Muscle layer of duodenum (tissue), 2 donors: Measurements from ENCODE around the gene KSR2.

Experiments
- H3K27ac ChIP-seq: one replicate; pipeline ENCODE4 v1.7.0; 2013; ENCODE audit warnings: mild to moderate bottlenecking, low read length
- H3K27me3 ChIP-seq: one replicate; pipeline ENCODE4 v1.7.0; 2013; ENCODE audit warnings: low read depth, mild to moderate bottlenecking, control low read depth, low read length
- H3K36me3 ChIP-seq, 2 donors: one replicate each; pipeline ENCODE4 v1.7.0; 2013; ENCODE audit warnings: low read length in 2 of 2, control low read depth in 1 of 2, mild to moderate bottlenecking in 1 of 2; ENCODE audit not compliant: insufficient read depth in 2 of 2, control insufficient read depth in 1 of 2
- H3K4me1 ChIP-seq, 2 donors: one replicate each; pipeline ENCODE4 v1.7.0; 2013; ENCODE audit warnings: low read length in 2 of 2, mild to moderate bottlenecking in 2 of 2, control low read depth in 1 of 2, moderate library complexity in 1 of 2; ENCODE audit not compliant: insufficient read depth in 2 of 2, control insufficient read depth in 1 of 2
- H3K4me3 ChIP-seq, 2 donors: one replicate each; pipeline ENCODE4 v1.7.0; 2013; ENCODE audit warnings: low read length in 2 of 2, low read depth in 1 of 2, mild to moderate bottlenecking in 1 of 2
- H3K9me3 ChIP-seq, 2 donors: one replicate each; pipeline ENCODE4 v1.7.0; 2013; ENCODE audit warnings: low read length in 2 of 2, control low read depth in 1 of 2, mild to moderate bottlenecking in 1 of 2; ENCODE audit not compliant: control insufficient read depth in 1 of 2
- donor health status: healthy.

KSR2 gene

GRCh38 chr12:117967043-117967442, 1.7 kb downstream of the KSR2 start:
- peaks cover 0 to 6% of the 10 kb centered on the region in 2 donors for H3K9me3 ChIP-seq
- peaks cover 12% of the 10 kb centered on the region for H3K27me3 ChIP-seq
- no peak overlapping the region for H3K4me3 ChIP-seq
- H3K36me3 ChIP-seq = no peaks in the 10 kb centered on the region
- H3K27ac ChIP-seq = no peak overlapping the region
- H3K4me1 ChIP-seq = peaks cover 0 to 9% of the 10 kb centered on the region in 2 donors

- Histone ChIP-seq H3K9me3 (peaks cover 0 to 2% of the 10 kb centered on the region in 2 donors), H3K4me3 (no peak overlapping the region), H3K27me3 (peaks cover 12% of the 10 kb centered on the region), H3K27ac (no peak overlapping the region), H3K36me3 (no peaks in the 10 kb centered on the region), H3K4me1 (peaks cover 0 to 9% of the 10 kb centered on the region in 2 donors)
These were observed 2.3 kb downstream of the KSR2 start for GRCh38 chr12:117966511-117966910.

DNA sequence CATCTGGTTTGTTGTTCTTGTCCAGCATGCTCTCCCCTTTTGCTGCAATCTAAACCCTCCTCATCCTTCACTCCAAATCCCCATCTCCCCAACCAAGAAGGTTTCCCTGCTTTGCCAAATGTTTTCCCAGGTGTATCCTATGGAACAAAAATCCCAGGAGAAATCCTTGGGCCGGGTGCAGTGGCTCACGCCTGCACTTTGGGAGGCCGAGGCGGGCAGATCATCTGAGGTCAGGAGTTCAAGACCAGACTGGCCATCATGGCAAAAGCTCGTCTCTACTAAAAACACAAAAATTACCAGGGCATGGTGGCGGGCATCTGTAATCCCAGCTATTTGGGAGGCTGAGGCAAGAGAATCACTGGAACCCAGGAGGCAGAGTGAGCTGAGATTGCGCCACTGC, 5.0 kb downstream of the KSR2 start:
- Histone ChIP-seq H3K27ac (no peak overlapping the region), H3K27me3 (peaks cover 6% of the 10 kb centered on the region), H3K9me3 (peaks cover 0 to 6% of the 10 kb centered on the region in 2 donors), H3K4me1 (peaks cover 0 to 3% of the 10 kb centered on the region in 2 donors), H3K36me3 (no peaks in the 10 kb centered on the region), H3K4me3 (no peak overlapping the region)

DNA sequence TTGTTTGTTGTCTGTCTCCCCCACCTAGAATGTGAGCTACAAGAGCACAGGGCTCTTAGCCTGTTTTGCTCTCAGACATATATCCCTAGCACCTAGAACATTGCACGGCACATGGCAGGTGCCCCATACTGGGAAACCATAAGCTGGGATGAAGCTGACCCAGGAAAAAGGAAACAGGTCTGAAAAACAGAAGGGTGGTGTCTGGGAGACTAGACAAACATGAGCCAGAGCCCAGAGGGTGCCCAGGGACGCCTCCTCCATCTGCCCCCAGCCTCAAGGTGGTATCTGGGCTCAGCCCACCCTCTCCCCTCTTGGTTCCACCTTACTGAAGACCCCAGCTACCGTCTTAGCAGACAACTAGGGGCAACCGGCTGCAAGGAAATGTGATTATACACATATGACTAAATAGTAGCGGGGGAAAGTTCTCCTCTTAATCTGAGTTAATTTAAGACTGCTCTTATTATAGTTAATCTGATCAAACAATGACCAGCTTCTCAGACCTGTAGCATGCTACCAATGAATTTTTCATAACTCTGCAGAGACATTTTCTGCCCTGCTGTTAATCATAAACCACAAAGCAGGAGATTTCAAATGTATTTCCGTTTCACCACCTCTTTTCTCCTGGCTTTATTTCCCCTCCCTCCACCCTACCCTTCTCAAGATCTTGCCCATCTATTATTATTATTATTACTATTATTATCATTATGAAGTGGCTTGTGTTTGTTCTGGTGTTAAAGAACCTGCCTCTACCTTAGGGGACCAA, 31.9 kb downstream of the KSR2 start:
- Histone ChIP-seq H3K27me3 (no peaks in the 10 kb centered on the region), H3K36me3 (no peaks in the 10 kb centered on the region), H3K9me3 (no peaks in the 10 kb centered on the region), H3K4me1 (no peaks in the 10 kb centered on the region), H3K27ac (no peak overlapping the region), H3K4me3 (no peak overlapping the region)

GRCh38 chr12:117933545-117933944, 35.2 kb downstream of the KSR2 start:
- no peaks in the 10 kb centered on the region for H3K36me3 ChIP-seq
- no peaks in the 10 kb centered on the region for H3K4me1 ChIP-seq
- H3K4me3 ChIP-seq = no peak overlapping the region
- no peaks in the 10 kb centered on the region for H3K9me3 ChIP-seq
- H3K27ac ChIP-seq = no peak overlapping the region
- no peaks in the 10 kb centered on the region for H3K27me3 ChIP-seq

GRCh38 chr12:117926391-117926899, 42.3 kb downstream of the KSR2 start:
- Histone ChIP-seq H3K4me1 (no peaks in the 10 kb centered on the region), H3K27me3 (no peaks in the 10 kb centered on the region), H3K9me3 (no peaks in the 10 kb centered on the region), H3K4me3 (no peak overlapping the region), H3K36me3 (no peaks in the 10 kb centered on the region), H3K27ac (no peak overlapping the region)

GRCh38 chr12:117921929-117922777, 46.6 kb downstream of the KSR2 start:
- H3K4me3 ChIP-seq = no peak overlapping the region
- H3K27me3 ChIP-seq = no peaks in the 10 kb centered on the region
- no peaks in the 10 kb centered on the region for H3K36me3 ChIP-seq
- H3K27ac ChIP-seq = no peak overlapping the region
- H3K9me3 ChIP-seq = no peaks in the 10 kb centered on the region
- no peaks in the 10 kb centered on the region for H3K4me1 ChIP-seq

DNA sequence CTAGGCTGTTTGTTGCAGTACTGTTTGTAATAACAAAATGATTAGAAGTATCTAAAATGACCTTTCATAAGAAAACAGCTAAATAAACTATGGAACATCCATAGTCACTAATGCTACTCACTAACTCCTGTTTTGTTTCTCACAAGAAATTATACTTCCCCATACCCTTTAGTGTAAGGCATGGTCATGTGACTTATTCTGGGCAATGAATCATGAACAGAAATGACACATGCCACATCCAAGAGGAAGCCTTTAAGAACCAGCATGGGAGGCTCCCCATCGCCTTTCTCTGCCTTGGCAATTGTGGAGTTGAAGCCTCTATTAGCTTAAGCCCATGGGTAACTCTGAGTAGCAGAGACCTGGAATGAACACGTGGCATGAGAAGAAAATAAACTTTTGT, 49.3 kb downstream of the KSR2 start:
- H3K27me3 ChIP-seq = no peaks in the 10 kb centered on the region
- H3K9me3 ChIP-seq = no peaks in the 10 kb centered on the region
- H3K36me3 ChIP-seq = no peaks in the 10 kb centered on the region
- no peak overlapping the region for H3K27ac ChIP-seq
- no peaks in the 10 kb centered on the region for H3K4me1 ChIP-seq
- H3K4me3 ChIP-seq = no peak overlapping the region

DNA sequence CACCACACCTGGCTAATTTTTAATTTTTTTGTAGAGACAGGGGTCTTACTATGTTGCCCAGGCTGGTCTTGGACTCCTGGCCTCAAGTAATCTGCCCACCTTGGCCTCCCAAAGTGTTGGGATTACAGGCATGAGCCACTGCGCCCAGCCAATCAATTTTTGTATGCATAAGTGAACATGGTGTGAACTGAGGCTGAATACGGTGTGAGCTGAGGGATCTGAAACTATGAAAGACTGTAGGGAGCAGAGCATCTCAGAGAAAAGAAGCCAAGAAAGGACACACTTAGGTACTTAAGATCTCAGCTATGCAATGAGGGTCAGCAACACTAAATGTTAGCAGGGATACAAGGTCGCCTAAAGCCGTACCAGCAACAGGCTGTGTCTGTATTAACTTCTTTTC, 54.1 kb downstream of the KSR2 start:
- H3K4me1 ChIP-seq = no peaks in the 10 kb centered on the region
- H3K9me3 ChIP-seq = peaks cover 3 to 9% of the 10 kb centered on the region in 2 donors
- H3K27me3 ChIP-seq = no peaks in the 10 kb centered on the region
- no peak overlapping the region for H3K4me3 ChIP-seq
- no peak overlapping the region for H3K27ac ChIP-seq
- no peaks in the 10 kb centered on the region for H3K36me3 ChIP-seq

GRCh38 chr12:117912756-117913155, 56.0 kb downstream of the KSR2 start:
- Histone ChIP-seq H3K27ac (no peak overlapping the region), H3K27me3 (no peaks in the 10 kb centered on the region), H3K9me3 (peaks cover 3 to 9% of the 10 kb centered on the region in 2 donors), H3K4me1 (no peaks in the 10 kb centered on the region), H3K36me3 (no peaks in the 10 kb centered on the region), H3K4me3 (no peak overlapping the region)

- H3K9me3 ChIP-seq = peaks cover 3 to 9% of the 10 kb centered on the region in 2 donors
These were observed 60.4 kb downstream of the KSR2 start for GRCh38 chr12:117908411-117908810.

More at GRCh38 chr12:117908411-117908810, 60.4 kb downstream of the KSR2 start:
- H3K4me1 ChIP-seq = no peaks in the 10 kb centered on the region
- H3K27me3 ChIP-seq = no peaks in the 10 kb centered on the region
- no peak overlapping the region for H3K4me3 ChIP-seq
- H3K27ac ChIP-seq = no peak overlapping the region
- H3K36me3 ChIP-seq = no peaks in the 10 kb centered on the region
